ENCODE results near the gene AMFR.
A peak's percentile ranks its signal among the peaks of the same experiment; 100 is the strongest.

AMFR gene

DNA sequence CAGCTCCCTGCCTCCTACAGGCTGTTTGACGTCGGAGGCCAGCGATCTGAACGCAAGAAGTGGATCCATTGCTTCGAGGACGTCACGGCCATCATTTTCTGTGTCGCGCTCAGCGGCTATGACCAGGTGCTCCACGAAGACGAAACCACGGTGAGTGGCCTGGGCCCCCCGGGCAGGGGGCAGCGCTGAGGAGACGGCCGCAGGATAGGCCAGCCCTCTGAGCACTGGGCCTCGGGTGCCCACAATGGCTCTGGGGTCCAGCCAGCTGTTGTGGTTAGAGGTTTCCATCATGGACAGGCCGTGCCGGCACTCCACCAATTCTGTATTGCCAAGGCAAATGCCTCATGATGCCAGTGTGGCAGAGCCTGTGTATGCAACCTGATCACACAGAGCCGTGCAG is 88.6 kb downstream of the AMFR start:
- TF ChIP-seq, protein P1, sequence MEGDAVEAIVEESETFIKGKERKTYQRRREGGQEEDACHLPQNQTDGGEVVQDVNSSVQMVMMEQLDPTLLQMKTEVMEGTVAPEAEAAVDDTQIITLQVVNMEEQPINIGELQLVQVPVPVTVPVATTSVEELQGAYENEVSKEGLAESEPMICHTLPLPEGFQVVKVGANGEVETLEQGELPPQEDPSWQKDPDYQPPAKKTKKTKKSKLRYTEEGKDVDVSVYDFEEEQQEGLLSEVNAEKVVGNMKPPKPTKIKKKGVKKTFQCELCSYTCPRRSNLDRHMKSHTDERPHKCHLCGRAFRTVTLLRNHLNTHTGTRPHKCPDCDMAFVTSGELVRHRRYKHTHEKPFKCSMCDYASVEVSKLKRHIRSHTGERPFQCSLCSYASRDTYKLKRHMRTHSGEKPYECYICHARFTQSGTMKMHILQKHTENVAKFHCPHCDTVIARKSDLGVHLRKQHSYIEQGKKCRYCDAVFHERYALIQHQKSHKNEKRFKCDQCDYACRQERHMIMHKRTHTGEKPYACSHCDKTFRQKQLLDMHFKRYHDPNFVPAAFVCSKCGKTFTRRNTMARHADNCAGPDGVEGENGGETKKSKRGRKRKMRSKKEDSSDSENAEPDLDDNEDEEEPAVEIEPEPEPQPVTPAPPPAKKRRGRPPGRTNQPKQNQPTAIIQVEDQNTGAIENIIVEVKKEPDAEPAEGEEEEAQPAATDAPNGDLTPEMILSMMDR (IDR thresholded peaks at IDR 0.05; ENCODE audit: low read depth, low read length, missing control alignments) = no peak
- no peak for DNase-seq (ENCODE audit: extremely low read depth, low read depth)
- no peak overlapping the region for H3K4me3 ChIP-seq (replicated peaks; ENCODE audit: low read depth, low read length)

DNA sequence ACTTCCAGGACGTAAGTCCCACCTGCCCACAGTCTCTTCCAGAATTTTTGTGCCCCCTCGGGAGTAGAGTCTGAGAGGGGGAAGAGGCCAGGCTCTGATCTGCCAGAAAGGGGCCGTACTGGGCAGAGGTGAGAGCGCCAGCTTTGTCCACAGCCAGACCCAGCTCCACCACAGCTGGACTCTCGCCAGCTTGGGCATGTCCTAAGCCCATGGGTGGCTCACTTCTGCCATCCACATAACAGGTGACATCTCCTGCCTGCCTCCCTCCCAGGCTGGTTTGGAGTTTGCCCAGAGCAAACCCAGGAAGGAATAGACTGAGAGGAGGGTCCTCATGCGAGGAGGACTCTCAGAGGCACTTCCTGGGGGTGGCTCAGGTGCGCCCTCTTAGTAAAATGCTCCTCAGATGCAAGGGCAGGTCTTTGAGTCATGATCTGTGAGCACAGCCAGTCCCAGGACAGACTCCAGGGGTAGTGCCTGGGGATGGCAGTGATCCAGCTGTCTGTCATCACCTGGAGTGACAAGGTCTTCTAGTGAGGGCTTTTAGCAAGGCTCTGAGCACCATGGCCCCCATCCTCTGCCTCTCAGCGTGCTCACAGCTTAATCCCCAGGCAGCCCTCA is 89.2 kb downstream of the AMFR start:
- TF ChIP-seq, protein P1 (IDR thresholded peaks at IDR 0.05; ENCODE audit: low read depth, low read length, missing control alignments) = no peak
- no peak for DNase-seq (ENCODE audit: extremely low read depth, low read depth)
- H3K4me3 ChIP-seq (replicated peaks; ENCODE audit: low read depth, low read length) = no peak overlapping the region

DNA sequence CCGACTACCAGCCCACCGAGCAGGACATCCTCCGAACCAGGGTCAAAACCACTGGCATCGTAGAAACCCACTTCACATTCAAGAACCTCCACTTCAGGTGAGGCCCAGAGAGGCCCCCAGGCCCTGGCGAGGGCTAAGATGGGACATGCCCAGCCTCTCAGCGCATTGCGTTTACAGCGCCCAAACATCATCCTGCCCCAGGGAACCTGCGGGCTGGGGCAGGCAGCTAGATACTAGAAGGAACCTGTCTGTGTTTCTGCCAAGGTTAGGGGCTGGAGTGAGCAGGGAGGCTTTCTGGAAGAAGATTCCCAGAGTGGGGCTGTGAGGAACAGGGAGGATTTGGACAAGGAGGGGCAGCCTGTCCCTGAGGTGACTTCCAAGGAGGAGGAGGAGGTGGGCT is 90.6 kb downstream of the AMFR start:
- no peak for DNase-seq (ENCODE audit: extremely low read depth, low read depth)
- TF ChIP-seq, protein P1 (IDR thresholded peaks at IDR 0.05; ENCODE audit: low read depth, low read length, missing control alignments) = no peak
- H3K4me3 ChIP-seq (replicated peaks; ENCODE audit: low read depth, low read length) = no peak overlapping the region

DNA sequence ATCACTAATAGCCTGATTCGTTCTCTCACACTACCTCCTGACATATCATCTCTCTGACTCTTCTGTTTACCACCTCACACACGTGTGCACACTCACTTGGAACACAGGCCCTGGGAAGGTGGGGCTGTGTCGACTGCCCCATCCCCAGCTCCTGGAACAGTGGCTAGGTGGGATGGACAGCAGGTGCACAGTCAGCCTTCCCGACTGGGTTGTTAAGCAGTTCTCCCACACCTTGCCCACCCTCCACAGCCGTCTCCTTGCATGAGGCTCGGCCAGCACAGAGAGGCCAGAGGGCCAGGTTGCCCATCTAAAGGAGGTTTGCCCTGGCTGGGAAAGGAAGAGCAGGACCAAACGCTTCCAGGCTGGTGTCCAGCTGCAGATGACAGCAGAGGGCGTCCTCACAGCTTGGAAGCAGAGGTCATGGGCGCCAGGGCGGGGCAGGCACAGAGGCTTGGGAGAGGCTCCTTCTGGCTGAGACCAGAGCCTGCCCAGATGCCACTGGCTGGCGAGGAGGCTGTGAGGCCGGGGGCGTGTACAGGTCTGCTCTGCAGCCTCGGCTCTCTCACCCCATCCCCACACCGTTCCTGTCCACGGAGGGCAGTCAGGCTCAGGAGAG is 92.8 kb downstream of the AMFR start:
- peak; percentile 22 for DNase-seq (ENCODE audit: extremely low read depth, low read depth)
- H3K4me3 ChIP-seq (replicated peaks; ENCODE audit: low read depth, low read length) = no peak overlapping the region
- TF ChIP-seq, protein P1 (IDR thresholded peaks at IDR 0.05; ENCODE audit: low read depth, low read length, missing control alignments) = peak; percentile 32

DNA sequence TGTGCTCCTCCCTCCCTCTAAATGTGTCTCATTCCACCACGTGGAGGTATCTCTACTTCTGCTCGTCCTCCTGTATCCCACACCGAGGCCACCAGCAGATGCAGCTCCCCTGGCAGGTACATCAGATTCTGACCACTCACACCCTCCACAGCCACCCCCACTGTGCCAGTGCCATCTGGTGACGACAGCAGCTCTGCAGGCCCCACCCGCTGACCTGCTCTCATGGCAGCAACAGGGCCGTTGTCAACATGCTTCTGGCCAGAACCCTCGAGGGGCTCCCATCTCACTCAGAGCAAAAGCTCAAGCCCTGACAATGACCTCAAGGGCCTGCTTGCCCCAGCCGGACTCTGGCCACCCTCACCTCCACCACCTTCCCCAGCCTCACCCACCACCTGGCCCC is 93.4 kb downstream of the AMFR start:
- H3K4me3 ChIP-seq (replicated peaks; ENCODE audit: low read depth, low read length) = no peak overlapping the region
- DNase-seq (ENCODE audit: extremely low read depth, low read depth) = no peak
- TF ChIP-seq, protein P1 (IDR thresholded peaks at IDR 0.05; ENCODE audit: low read depth, low read length, missing control alignments) = no peak

DNA sequence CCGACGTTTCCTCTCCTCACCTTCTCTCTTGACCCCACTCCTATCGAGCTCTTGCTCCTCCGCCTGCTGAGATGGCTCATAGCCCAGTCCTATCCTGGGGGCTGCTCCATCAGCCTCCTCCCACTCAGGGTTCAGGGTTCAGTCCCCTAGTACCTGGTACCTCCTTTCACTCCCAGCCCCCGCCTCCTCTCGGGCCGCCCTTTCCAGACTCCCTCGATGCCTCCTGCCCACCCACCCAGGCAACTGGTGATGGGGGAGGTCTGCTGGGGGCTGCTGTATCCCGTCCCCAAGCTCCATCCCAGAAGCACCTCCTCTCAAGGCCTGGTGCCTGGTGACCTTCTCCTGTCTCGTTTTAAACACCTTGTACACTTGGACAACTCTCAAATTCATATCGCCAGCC is 93.9 kb downstream of the AMFR start:
- TF ChIP-seq, protein P1 (IDR thresholded peaks at IDR 0.05; ENCODE audit: low read depth, low read length, missing control alignments) = no peak
- no peak for DNase-seq (ENCODE audit: extremely low read depth, low read depth)
- H3K4me3 ChIP-seq (replicated peaks; ENCODE audit: low read depth, low read length) = no peak overlapping the region

Data from HFF-Myc (cell line).